ENCODE measurements around the gene WDR90.

The WDR90 gene

GRCh38 chr16:619476-620100 is 29.6 kb upstream of the WDR90 start:
- no peak for TF ChIP-seq CTCF (IDR thresholded peaks at IDR 0.05; ENCODE audit: insufficient read depth, low read length, missing control alignments)
- CTCF ChIA-PET: interaction anchor here (1.0 kb wide), 1 partner anchor 11 kb away, joined by 3 read pairs; no protein-coding TSS in a partner anchor
- DNase-seq (ENCODE audit: low read depth, low spot score): no peak
- no peak overlapping the region for H3K4me3 ChIP-seq (ENCODE audit: low read depth, low read length)
- POLR2A ChIA-PET: no interaction called here

- CTCF ChIA-PET: no interaction called here
- no peak for DNase-seq (ENCODE audit: low read depth, low spot score)
- no peak overlapping the region for H3K4me3 ChIP-seq (ENCODE audit: low read depth, low read length)
- POLR2A ChIA-PET: no interaction called here
- TF ChIP-seq CTCF (IDR thresholded peaks at IDR 0.05; ENCODE audit: insufficient read depth, low read length, missing control alignments): no peak
Observed at GRCh38 chr16:620700-621525, 28.3 kb upstream of the WDR90 start.

GRCh38 chr16:621526-622105 is 27.5 kb upstream of the WDR90 start:
- POLR2A ChIA-PET: no interaction called here
- DNase-seq (ENCODE audit: low read depth, low spot score): no peak
- TF ChIP-seq CTCF (IDR thresholded peaks at IDR 0.05; ENCODE audit: insufficient read depth, low read length, missing control alignments): no peak
- no peak overlapping the region for H3K4me3 ChIP-seq (ENCODE audit: low read depth, low read length)
- CTCF ChIA-PET: interaction anchor here (0.9 kb wide), 1 partner anchor 31 kb away, joined by 3 read pairs; the partner anchor contains the start of gene RAB40C

DNA sequence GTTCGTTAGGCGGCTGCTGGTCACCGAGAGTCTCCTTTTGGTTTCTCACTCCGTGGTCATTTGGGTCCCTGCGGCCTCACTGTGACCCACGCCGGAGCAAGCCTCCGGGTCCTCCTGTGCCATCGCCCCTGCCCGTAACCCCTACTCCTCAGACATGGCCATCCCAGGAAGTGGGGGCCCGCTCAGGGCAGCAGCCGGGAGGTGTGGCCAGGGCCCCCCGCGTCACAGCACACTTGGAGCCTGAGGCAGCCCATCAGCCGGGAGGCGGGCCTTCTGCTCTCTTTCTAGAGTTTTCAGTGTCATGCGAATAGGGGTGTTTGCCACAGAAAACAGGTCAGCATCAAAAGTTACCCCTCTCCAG is 26.3 kb upstream of the WDR90 start:
- CTCF ChIA-PET: no interaction called here
- no peak overlapping the region for H3K4me3 ChIP-seq (ENCODE audit: low read depth, low read length)
- DNase-seq (ENCODE audit: low read depth, low spot score): no peak
- POLR2A ChIA-PET: no interaction called here
- no peak for TF ChIP-seq CTCF (IDR thresholded peaks at IDR 0.05; ENCODE audit: insufficient read depth, low read length, missing control alignments)

GRCh38 chr16:624526-625070 is 24.6 kb upstream of the WDR90 start:
- no peak overlapping the region for H3K4me3 ChIP-seq (ENCODE audit: low read depth, low read length)
- ChIA-PET CTCF (interaction anchor here (1.0 to 1.3 kb wide), 2 partner anchors 12 to 48 kb away, joined by 3 read pairs; no protein-coding TSS in a partner anchor), POLR2A (no interaction called here)
- DNase-seq (ENCODE audit: low read depth, low spot score): no peak
- no peak for TF ChIP-seq CTCF (IDR thresholded peaks at IDR 0.05; ENCODE audit: insufficient read depth, low read length, missing control alignments)
